H1 (cell line): ENCODE measurements around the gene SESN1. TPM values are rescaled to one million over a fixed set of nuclear protein-coding genes. Genes with fewer than 3 reads are reported as not detected.

Experiments used
- CTCF ChIA-PET: fragments of 300-600 bp; sonication (Branson Sonifier 250); formaldehyde crosslinking; loops from one replicate; lab custom pipeline; 2021; ENCODE audit not compliant: partially characterized antibody; lab: Charles Lee
- POLR2A ChIA-PET: fragments of 300-600 bp; sonication (Branson Sonifier 250); formaldehyde crosslinking; loops from one replicate; lab custom pipeline; 2021; ENCODE audit warnings: inconsistent platforms; ENCODE audit not compliant: partially characterized antibody; lab: Charles Lee
- DNase-seq, 2 experiments: peaks; one replicate each; pipeline versions ENCODE4 v3.0.0 to v3.0.0-alpha.2; 2010 to 2022; ENCODE audit warnings: low spot score in 2 of 2, low read depth in 1 of 2, mixed read lengths in 1 of 2
- FAIRE-seq: peaks from 2 replicates; lab custom pipeline; 2011; peaks lifted over from hg19 to GRCh38; lab: Jason Lieb, UNC
- H2AFZ ChIP-seq: 2 replicates; pipeline ENCODE4 v1.8.1; 2012; ENCODE audit warnings: low read length, inconsistent platforms
- H2AK5ac ChIP-seq: 2 replicates; pipeline ENCODE4 v1.6.1; 2013; ENCODE audit warnings: low read depth, low read length
- H2BK120ac ChIP-seq: replicated peaks from 2 replicates; pipeline ENCODE3; 2013; ENCODE audit warnings: low read depth, low read length, inconsistent platforms
- H2BK12ac ChIP-seq: 2 replicates; pipeline ENCODE4 v1.6.1; 2013; ENCODE audit warnings: low read depth, low read length
- H2BK15ac ChIP-seq: 2 replicates; pipeline ENCODE4 v1.6.1; 2013; ENCODE audit warnings: low read length
- H2BK20ac ChIP-seq: 2 replicates; pipeline ENCODE4 v1.6.1; 2013; ENCODE audit warnings: low read length
- H2BK5ac ChIP-seq: 2 replicates; pipeline ENCODE4 v1.6.1; 2013; ENCODE audit warnings: low read depth, low read length
- H3K14ac ChIP-seq: 2 replicates; pipeline ENCODE4 v1.6.1; 2013; ENCODE audit warnings: inconsistent platforms; ENCODE audit not compliant: insufficient read length
- H3K18ac ChIP-seq: 2 replicates; pipeline ENCODE4 v1.6.1; 2013; ENCODE audit warnings: low read length; ENCODE audit errors: extremely low read depth
- H3K23ac ChIP-seq: 2 replicates; pipeline ENCODE4 v1.6.1; 2013; ENCODE audit warnings: inconsistent platforms; ENCODE audit not compliant: insufficient read length
- H3K23me2 ChIP-seq: 2 replicates; pipeline ENCODE4 v1.6.1; 2013; ENCODE audit warnings: low read depth, low read length
- H3K27ac ChIP-seq: 2 replicates; pipeline ENCODE4 v1.6.1; 2011; ENCODE audit warnings: low read depth, low read length, inconsistent platforms
- H3K27me3 ChIP-seq, 4 experiments: replicated peaks in 1 of 4; 1 replicate in 1 of 4; 2 replicates in 3 of 4; pipeline versions ENCODE4 v1.6.1 to v1.8.1; 2011 to 2013; ENCODE audit warnings: low read length in 3 of 4, mild to moderate bottlenecking in 3 of 4, inconsistent platforms in 2 of 4, mixed read lengths in 2 of 4, moderate library complexity in 1 of 4; ENCODE audit not compliant: control insufficient read depth in 3 of 4, insufficient read depth in 3 of 4; ENCODE audit errors: extremely low read depth in 1 of 4
- H3K36me3 ChIP-seq, 4 experiments: 2 replicates each; pipeline versions ENCODE4 v1.6.1 to v1.8.1; 2011 to 2013; ENCODE audit warnings: mild to moderate bottlenecking in 4 of 4, low read length in 3 of 4, moderate library complexity in 2 of 4, control low read depth in 1 of 4, inconsistent platforms in 1 of 4; ENCODE audit not compliant: insufficient read depth in 4 of 4, control insufficient read depth in 2 of 4
- H3K4ac ChIP-seq: replicated peaks from 2 replicates; pipeline ENCODE3; 2013; ENCODE audit warnings: low read length, low read depth, mixed read lengths, inconsistent platforms; ENCODE audit not compliant: insufficient read length
- H3K4me1 ChIP-seq, 4 experiments: replicated peaks in 1 of 4; 1 replicate in 1 of 4; 2 replicates in 3 of 4; pipeline versions ENCODE4 v1.6.1 to v1.8.1; 2011 to 2013; ENCODE audit warnings: low read length in 3 of 4, inconsistent platforms in 2 of 4, mixed read lengths in 1 of 4; ENCODE audit not compliant: insufficient read depth in 4 of 4, control insufficient read depth in 3 of 4
- H3K4me2 ChIP-seq, 2 experiments: 2 replicates each; pipeline versions ENCODE4 v1.6.1 to v1.8.1; 2011 to 2013; ENCODE audit warnings: low read depth in 2 of 2, low read length in 2 of 2, control low read depth in 1 of 2, inconsistent platforms in 1 of 2, mild to moderate bottlenecking in 1 of 2; ENCODE audit not compliant: insufficient read depth in 1 of 2
- H3K4me3 ChIP-seq, 4 experiments: fragments of 200-600, 300-600 bp in 1 of 4; sonication (generic), shearing (Covaris generic), sonication (Bioruptor Twin) in 1 of 4; 2 replicates each; pipeline versions ENCODE4 v1.5.1 to v1.8.1; 2011 to 2016; ENCODE audit warnings: low read length in 4 of 4, low read depth in 3 of 4, control low read depth in 2 of 4, inconsistent platforms in 2 of 4, mild to moderate bottlenecking in 2 of 4, mixed read lengths in 1 of 4, moderate library complexity in 1 of 4; ENCODE audit not compliant: insufficient read depth in 2 of 4; ENCODE audit errors: extremely low read depth in 1 of 4
- H3K56ac ChIP-seq: replicated peaks from 2 replicates; pipeline ENCODE3; 2013; ENCODE audit warnings: low read depth, mild to moderate bottlenecking, mixed read lengths, low read length, inconsistent platforms; ENCODE audit not compliant: insufficient read length
- H3K79me1 ChIP-seq: 2 replicates; pipeline ENCODE4 v1.6.1; 2013; ENCODE audit warnings: low read depth, low read length, control low read depth
- H3K79me2 ChIP-seq, 2 experiments: 2 replicates each; pipeline versions ENCODE4 v1.6.1 to v1.8.1; 2012 to 2013; ENCODE audit warnings: low read length in 2 of 2, mild to moderate bottlenecking in 2 of 2, inconsistent platforms in 1 of 2; ENCODE audit not compliant: insufficient read depth in 2 of 2, control insufficient read depth in 1 of 2
- H3K9ac ChIP-seq, 4 experiments: replicated peaks in 1 of 4; 1 replicate in 1 of 4; 2 replicates in 3 of 4; pipeline versions ENCODE4 v1.6.1 to v1.8.1; 2011 to 2013; ENCODE audit warnings: low read depth in 3 of 4, low read length in 3 of 4, control low read depth in 2 of 4, mild to moderate bottlenecking in 2 of 4, moderate library complexity in 2 of 4, inconsistent platforms in 1 of 4; ENCODE audit errors: extremely low read depth in 1 of 4
- H3K9me3 ChIP-seq, 2 experiments: 2 replicates each; pipeline versions ENCODE4 v1.6.1 to v1.8.1; 2012 to 2013; ENCODE audit warnings: mild to moderate bottlenecking in 2 of 2, moderate library complexity in 2 of 2, control low read depth in 1 of 2, inconsistent platforms in 1 of 2, low read depth in 1 of 2, low read length in 1 of 2, mixed read lengths in 1 of 2; ENCODE audit not compliant: insufficient read depth in 2 of 2
- H4K20me1 ChIP-seq, 2 experiments: replicated peaks in 1 of 2; 2 replicates each; pipeline versions ENCODE3 to v1.8.1; 2011 to 2013; ENCODE audit warnings: inconsistent platforms in 2 of 2, low read length in 2 of 2, mild to moderate bottlenecking in 1 of 2; ENCODE audit not compliant: insufficient read depth in 2 of 2, control insufficient read depth in 1 of 2
- H4K5ac ChIP-seq: 2 replicates; pipeline ENCODE4 v1.6.1; 2013; ENCODE audit warnings: low read length, low read depth, mixed read lengths, inconsistent platforms; ENCODE audit not compliant: insufficient read length
- H4K8ac ChIP-seq: 2 replicates; pipeline ENCODE4 v1.8.0; 2013; ENCODE audit warnings: mild to moderate bottlenecking, moderate library complexity, low read length, inconsistent platforms; ENCODE audit not compliant: insufficient read depth; ENCODE audit errors: extremely low read depth
- H4K91ac ChIP-seq: replicated peaks from 2 replicates; pipeline ENCODE3; 2013; ENCODE audit warnings: low read length, mixed read lengths, inconsistent platforms; ENCODE audit not compliant: insufficient read length
- E2F6 ChIP-seq: IDR thresholded peaks from 2 replicates; pipeline ENCODE4 v1.6.1; 2012; ENCODE audit warnings: inconsistent platforms
- NRF1 ChIP-seq: IDR thresholded peaks from 2 replicates; pipeline ENCODE4 v1.6.1; 2011; ENCODE audit warnings: mild to moderate bottlenecking, low read depth, low read length, improper control_type of control experiment
- RNF2 ChIP-seq: fragments of 200-900, 300-1000 bp; sonication (generic); IDR thresholded peaks from 2 replicates; pipeline ENCODE4 v1.7.1; 2016; ENCODE audit warnings: borderline replicate concordance, low read depth, mild to moderate bottlenecking, antibody characterized with exemption, low read length; ENCODE audit not compliant: poor library complexity, severe bottlenecking; ENCODE audit errors: missing control alignments
- WGBS, 2 experiments: shearing (Covaris generic) in 1 of 2; methylation state at CpG; one replicate each; pipeline versions ENCODE4 v1.1.6 to v1.1.7; 2013 to 2015; ENCODE audit warnings: low lambda C conversion rate in 2 of 2, mixed read lengths in 2 of 2, inconsistent platforms in 1 of 2, low coverage in 1 of 2, missing lambda C conversion rate in 1 of 2; ENCODE audit not compliant: insufficient replicate concordance in 2 of 2, insufficient coverage in 1 of 2, insufficient read length in 1 of 2; ENCODE audit errors: extremely low coverage in 1 of 2, missing lambda C conversion rate in 1 of 2; 5-methylcytosine and 5-hydroxymethylcytosine counted together
- polyA plus RNA-seq, 7 experiments: library from polyadenylated mRNA; depleted of rRNA in 3 of 7; stranded (reverse) in 5 of 7; unstranded in 2 of 7; fragments of >200 nt in 5 of 7; fragments of 200-250 nt in 2 of 7; gene quantifications; 1 replicate in 5 of 7; 2 replicates in 1 of 7; 4 replicates in 1 of 7; pipeline versions ENCODE4 v1.2.1 to v1.2.3, GENCODE V29; 2011 to 2013; ENCODE audit warnings: missing spikeins in 2 of 7, mixed read lengths in 2 of 7
- total RNA-seq: library from RNA; stranded (reverse); fragmentation: NEBNext Ultra II Directional; extraction: Animal tissue kit (Norgen Biotek cat#: 25700); gene quantifications from 2 replicates; pipeline ENCODE4 v1.2.1, GENCODE V29; 2021

The SESN1 gene
- total and polyA plus RNA-seq, 2 of the 8 experiments (the other 6 are each of a cell fraction or from before 2014, with no cell fraction given) = 12.8 to 15.6 TPM

GRCh38 chr6:108937170-108937569 is 157.5 kb downstream of the SESN1 start:
- H2BK15ac ChIP-seq = no peak overlapping the region
- POLR2A ChIA-PET = no interaction called here
- DNase-seq (no peak), FAIRE-seq (no peak)
- no peaks in the 10 kb centered on the region for H3K23me2 ChIP-seq
- no peaks in the 10 kb centered on the region for H3K36me3 ChIP-seq
- no peak overlapping the region for H4K91ac ChIP-seq
- H3K14ac ChIP-seq = no peak overlapping the region
- H3K4me3 ChIP-seq = peak overlapping the region in 1 of 4 experiments; percentile 28; a peak in 1 of 8 replicates
- peak overlapping the region in 1 of 2 experiments; percentile 22; a peak in 1 of 4 replicates for H3K4me2 ChIP-seq
- H2AK5ac ChIP-seq = no peak overlapping the region
- no peak overlapping the region for H3K23ac ChIP-seq
- peaks cover 0 to 3% (median under 1%) of the 10 kb centered on the region in 4 experiments; a peak in 4 of 7 replicates for H3K4me1 ChIP-seq
- H3K27me3 ChIP-seq = no peaks in the 10 kb centered on the region
- no peak overlapping the region for H3K27ac ChIP-seq
- no peaks in the 10 kb centered on the region for H3K79me2 ChIP-seq
- 29% methylated on average over 1 of the region's 1 CpG; no CpG with 5 or more reads in 1 of the 2 experiments for WGBS, 2 experiments
- no peaks in the 10 kb centered on the region for H3K9me3 ChIP-seq
- H2BK20ac ChIP-seq = no peak overlapping the region
- no peak overlapping the region for H3K56ac ChIP-seq
- H2AFZ ChIP-seq = no peak overlapping the region
- H2BK5ac ChIP-seq = no peak overlapping the region
- no peaks in the 10 kb centered on the region for H3K79me1 ChIP-seq
- TF ChIP-seq E2F6 (no peak), RNF2 (no peak), NRF1 (no peak)
- H3K9ac ChIP-seq = no peak overlapping the region
- no peak overlapping the region for H2BK120ac ChIP-seq
- H4K8ac ChIP-seq = no peak overlapping the region
- no peak overlapping the region for H2BK12ac ChIP-seq
- no peak overlapping the region for H4K5ac ChIP-seq
- H4K20me1 ChIP-seq = no peaks in the 10 kb centered on the region
- H3K18ac ChIP-seq = no peak overlapping the region
- H3K4ac ChIP-seq = no peak overlapping the region
- CTCF ChIA-PET = interaction anchor here (1.0 kb wide), 1 partner anchor 31 kb away, joined by 4 read pairs; no protein-coding TSS in a partner anchor
